Endothelial cell of umbilical vein (primary cell): Measurements from ENCODE around the gene KANK4. TPM values are rescaled to one million over a fixed set of nuclear protein-coding genes. Genes with fewer than 3 reads are reported as not detected.

Source experiments
- BruUV-seq: library from RNA; stranded (reverse); fragments of 400-500 nt; replicated peaks from 2 replicates; lab custom pipeline; 2021; lab: Mats Ljungman, UMichigan
- CTCF ChIA-PET: fragments of 300-600, 350-600 bp; sonication (Branson Sonifier 250); formaldehyde crosslinking; loops from one replicate; lab custom pipeline; 2021; ENCODE audit warnings: antibody characterized with exemption, inconsistent platforms; lab: Charles Lee
- POLR2A ChIA-PET: fragments of 300-600, 350-600 bp; sonication (Branson Sonifier 250); formaldehyde crosslinking; loops from one replicate; lab custom pipeline; 2021; ENCODE audit warnings: antibody characterized with exemption, inconsistent platforms; lab: Charles Lee
- DNase-seq: peaks from one replicate; pipeline ENCODE4 v3.0.0-alpha.2; 2011; ENCODE audit warnings: low read depth, low spot score
- FAIRE-seq: peaks from 2 replicates; lab custom pipeline; 2011; peaks lifted over from hg19 to GRCh38; lab: Jason Lieb, UNC
- H2AFZ ChIP-seq: 2 replicates; pipeline ENCODE4 v1.6.0; 2012; ENCODE audit warnings: low read depth, low read length, control low read depth, inconsistent platforms
- H3K27ac ChIP-seq: 2 replicates; pipeline ENCODE4 v1.5.1; 2011; ENCODE audit warnings: low read depth, mild to moderate bottlenecking, control low read depth, low read length, moderate library complexity; ENCODE audit not compliant: insufficient read depth
- H3K27me3 ChIP-seq, 2 experiments: 2 replicates each; pipeline versions ENCODE4 v1.6.0 to v1.6.1; 2011; ENCODE audit warnings: low read length in 2 of 2, mixed read lengths in 1 of 2; ENCODE audit not compliant: control insufficient read depth in 2 of 2, insufficient read depth in 2 of 2
- H3K36me3 ChIP-seq, 2 experiments: 2 replicates in 1 of 2; 3 replicates in 1 of 2; pipeline ENCODE4 v1.5.1; 2011; ENCODE audit warnings: low read length in 2 of 2, mild to moderate bottlenecking in 1 of 2, moderate library complexity in 1 of 2; ENCODE audit not compliant: control insufficient read depth in 2 of 2, insufficient read depth in 2 of 2; ENCODE audit errors: extremely low read depth in 1 of 2
- H3K4me1 ChIP-seq: 3 replicates; pipeline ENCODE4 v1.5.1; 2011; ENCODE audit warnings: mild to moderate bottlenecking, low read length; ENCODE audit not compliant: control insufficient read depth, insufficient read depth; ENCODE audit errors: extremely low read depth
- H3K4me2 ChIP-seq: 2 replicates; pipeline ENCODE4 v1.6.1; 2011; ENCODE audit warnings: low read length, control low read depth, mixed read lengths; ENCODE audit not compliant: insufficient read depth
- H3K4me3 ChIP-seq, 3 experiments: fragments of 200-600 bp in 1 of 3; sonication (generic), shearing (Covaris generic) in 1 of 3; replicated peaks in 1 of 3; 2 replicates each; pipeline ENCODE4 v1.5.1; 2011 to 2016; ENCODE audit warnings: control low read depth in 3 of 3, low read length in 3 of 3, mild to moderate bottlenecking in 2 of 3, inconsistent platforms in 1 of 3, low read depth in 1 of 3, moderate library complexity in 1 of 3; ENCODE audit not compliant: insufficient read depth in 1 of 3
- H3K79me2 ChIP-seq: 2 replicates; pipeline ENCODE4 v1.6.0; 2012; ENCODE audit warnings: low read length, inconsistent platforms; ENCODE audit not compliant: control insufficient read depth, insufficient read depth
- H3K9ac ChIP-seq: replicated peaks from 2 replicates; pipeline ENCODE3; 2011; ENCODE audit warnings: low read length, control low read depth; ENCODE audit not compliant: insufficient read depth; ENCODE audit errors: extremely low read depth
- H3K9me1 ChIP-seq: replicated peaks from 3 replicates; pipeline ENCODE4 v1.6.0; 2011; ENCODE audit warnings: mild to moderate bottlenecking, low read length; ENCODE audit not compliant: control insufficient read depth, insufficient read depth; ENCODE audit errors: extremely low read depth
- H3K9me3 ChIP-seq: replicated peaks from 2 replicates; pipeline ENCODE4 v1.5.1; 2012; ENCODE audit warnings: low read length, inconsistent platforms; ENCODE audit not compliant: control insufficient read depth, insufficient read depth
- H4K20me1 ChIP-seq: replicated peaks from 2 replicates; pipeline ENCODE3; 2011; ENCODE audit warnings: mild to moderate bottlenecking, low read length; ENCODE audit not compliant: control insufficient read depth, insufficient read depth; ENCODE audit errors: extremely low read depth
- CTCF ChIP-seq, 2 donors: IDR thresholded peaks; 1 replicate in 1 of 2; 2 replicates in 1 of 2; pipeline ENCODE4 v1.5.1; 2011; ENCODE audit warnings: low read length in 2 of 2, mild to moderate bottlenecking in 2 of 2, moderate library complexity in 2 of 2, control low read depth in 1 of 2, inconsistent platforms in 1 of 2, low read depth in 1 of 2; ENCODE audit not compliant: insufficient read depth in 1 of 2; ENCODE audit errors: extremely low read depth in 1 of 2
- EZH2 ChIP-seq: IDR thresholded peaks from 2 replicates; pipeline ENCODE4 v1.6.1; 2012; ENCODE audit warnings: borderline replicate concordance, low read depth, mild to moderate bottlenecking, moderate library complexity, low read length, inconsistent platforms; ENCODE audit not compliant: severe bottlenecking
- FOS ChIP-seq: IDR thresholded peaks from 2 replicates; pipeline ENCODE4 v1.6.1; 2011; ENCODE audit warnings: mild to moderate bottlenecking, low read length, moderate library complexity, borderline replicate concordance; ENCODE audit not compliant: insufficient read depth
- GATA2 ChIP-seq: IDR thresholded peaks from 2 replicates; pipeline ENCODE4 v1.7.0; 2011; ENCODE audit warnings: low read depth, mild to moderate bottlenecking, moderate library complexity, mixed read lengths, low read length; ENCODE audit not compliant: insufficient read length, insufficient read depth
- JUN ChIP-seq: IDR thresholded peaks from 2 replicates; pipeline ENCODE4 v1.6.1; 2011; ENCODE audit warnings: borderline replicate concordance, low read depth; ENCODE audit not compliant: insufficient read length, insufficient read depth
- MYC ChIP-seq: IDR thresholded peaks from one replicate; pipeline ENCODE4 v1.6.1; 2011; ENCODE audit warnings: mild to moderate bottlenecking, low read depth, low read length
- POLR2A ChIP-seq: IDR thresholded peaks from 2 replicates; pipeline ENCODE4 v1.6.1; 2012; ENCODE audit warnings: low read depth, mild to moderate bottlenecking, control low read depth, low read length
- POLR2AphosphoS5 ChIP-seq: IDR thresholded peaks from 2 replicates; pipeline ENCODE4 v1.6.1; 2012; ENCODE audit warnings: low read depth, mild to moderate bottlenecking, control low read depth, low read length, moderate library complexity; ENCODE audit not compliant: insufficient read depth
- dilution Hi-C: fragments of 300-500 bp; cut with MboI; formaldehyde crosslinking; loops from one replicate; pipeline ENCODE4 v1.15.0; 2019; ENCODE audit warnings: low sequenced_read_pairs; ENCODE audit not compliant: extremely low pct_ligation_motif_present
- intact Hi-C: fragments of 100-400 bp; cut with micrococcal nuclease; formaldehyde crosslinking; loops from one replicate; pipeline ENCODE4 v1.10.0; 2022
- polyA plus RNA-seq, 4 experiments: library from polyadenylated mRNA; depleted of rRNA in 3 of 4; stranded (reverse) in 3 of 4; unstranded in 1 of 4; fragments of >200 nt; gene quantifications; 2 replicates each; pipeline versions ENCODE4 v1.2.1 to v1.2.3, GENCODE V29; 2011 to 2012; ENCODE audit warnings: missing spikeins in 1 of 4
- total RNA-seq: library from RNA; stranded (reverse); gene quantifications from 2 replicates; pipeline ENCODE4 v1.2.3, GENCODE V29; 2021
- TF ChIP-seq, protein P1 (sequence below): IDR thresholded peaks from 2 replicates; pipeline ENCODE4 v1.6.1; 2011; ENCODE audit not compliant: insufficient read depth, insufficient read length

KANK4 gene
- total and polyA plus RNA-seq, 2 donors (not counting 3 experiments of a cell fraction or from before 2014, with no cell fraction given), result not detected

DNA sequence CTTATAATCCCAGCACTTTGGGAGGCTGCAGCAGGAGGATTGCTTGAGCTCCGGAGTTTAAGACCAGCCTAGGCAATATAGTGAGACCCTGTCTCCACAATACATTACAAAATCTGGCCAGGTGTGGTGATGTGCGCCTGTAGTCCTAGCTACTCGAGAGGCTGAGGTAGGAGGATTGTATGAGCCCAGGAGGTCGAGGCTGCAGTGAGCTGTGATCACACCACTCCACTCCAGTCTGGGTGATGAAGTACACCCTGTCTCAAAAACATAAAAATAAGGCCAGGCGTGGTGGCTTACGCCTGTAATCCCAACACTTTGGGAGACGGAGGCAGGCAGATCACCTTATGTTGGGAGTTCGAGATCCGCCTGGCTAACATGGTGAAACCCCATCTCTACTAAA is 96.9 kb downstream of the KANK4 start:
- H3K4me2 ChIP-seq, result no peak overlapping the region
- no peaks in the 10 kb centered on the region for H3K9me3 ChIP-seq
- CTCF ChIA-PET, result interaction anchor here (1.9 kb wide), 1 partner anchor 47 kb away, joined by 4 read pairs; no protein-coding TSS in a partner anchor
- DNase-seq (no peak), FAIRE-seq (no peak)
- H2AFZ ChIP-seq, result no peak overlapping the region
- H3K79me2 ChIP-seq, result no peaks in the 10 kb centered on the region
- no peak for TF ChIP-seq POLR2AphosphoS5
- no peak for TF ChIP-seq JUN
- no peak for TF ChIP-seq FOS
- no peak for TF ChIP-seq CTCF (IDR thresholded peaks at IDR 0.05; ENCODE audit: extremely low read depth in 1 of 2, insufficient read depth in 1 of 2, low read depth in 1 of 2, low read length in 2 of 2)
- TF ChIP-seq EZH2, result no peak
- no peak for TF ChIP-seq GATA2
- TF ChIP-seq MYC, result no peak
- no peak for TF ChIP-seq POLR2A
- TF ChIP-seq, protein P1, sequence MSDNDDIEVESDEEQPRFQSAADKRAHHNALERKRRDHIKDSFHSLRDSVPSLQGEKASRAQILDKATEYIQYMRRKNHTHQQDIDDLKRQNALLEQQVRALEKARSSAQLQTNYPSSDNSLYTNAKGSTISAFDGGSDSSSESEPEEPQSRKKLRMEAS, result no peak
- no peaks in the 10 kb centered on the region for H3K27me3 ChIP-seq
- no peaks in the 10 kb centered on the region for H3K36me3 ChIP-seq
- POLR2A ChIA-PET, result no interaction called here
- no peaks in the 10 kb centered on the region for H4K20me1 ChIP-seq
- no peak overlapping the region for H3K9ac ChIP-seq
- dilution Hi-C loops, result no loop called here
- no peak overlapping the region for H3K4me3 ChIP-seq
- no peak overlapping the region for H3K27ac ChIP-seq
- intact Hi-C loops, result no loop called here
- no TSS peak for BruUV-seq
- no peaks in the 10 kb centered on the region for H3K4me1 ChIP-seq
- no peaks in the 10 kb centered on the region for H3K9me1 ChIP-seq
